DOHH2 (cell line): ENCODE data around the gene RUSF1.

Source experiments
- H3F3A ChIP-seq: fragments of 200-600 bp; sonication (generic), shearing (Covaris generic); 2 replicates; pipeline ENCODE4 v1.6.0; 2016; ENCODE audit warnings: antibody characterized with exemption, mild to moderate bottlenecking; ENCODE audit not compliant: control insufficient read depth, insufficient read depth
- H3K27ac ChIP-seq: fragments of 200-600 bp; sonication (generic); 2 replicates; pipeline ENCODE4 v1.5.1; 2014; ENCODE audit warnings: low read depth, mild to moderate bottlenecking, low read length, moderate library complexity
- H3K27me3 ChIP-seq: fragments of 200-600 bp; sonication (generic); 2 replicates; pipeline ENCODE4 v1.6.1; 2014; ENCODE audit warnings: mild to moderate bottlenecking, low read length, mixed read lengths; ENCODE audit not compliant: control insufficient read depth
- H3K36me3 ChIP-seq: fragments of 200-600 bp; sonication (generic); 2 replicates; pipeline ENCODE4 v1.6.1; 2014; ENCODE audit warnings: mild to moderate bottlenecking, low read length, moderate library complexity, mixed read lengths; ENCODE audit not compliant: control insufficient read depth
- H3K4me1 ChIP-seq: fragments of 200-600 bp; sonication (generic); 2 replicates; pipeline ENCODE4 v1.6.1; 2014; ENCODE audit warnings: mild to moderate bottlenecking, low read length, mixed read lengths; ENCODE audit not compliant: control insufficient read depth
- H3K4me2 ChIP-seq: fragments of 200-600 bp; sonication (generic); 2 replicates; pipeline ENCODE4 v1.6.0; 2014; ENCODE audit warnings: mild to moderate bottlenecking, low read length, moderate library complexity
- H3K4me3 ChIP-seq: fragments of 200-600 bp; sonication (generic); 2 replicates; pipeline ENCODE4 v1.5.1; 2014; ENCODE audit warnings: mild to moderate bottlenecking, low read length, mixed read lengths
- H3K79me2 ChIP-seq: fragments of 200-600 bp; sonication (generic); 2 replicates; pipeline ENCODE4 v1.6.1; 2014; ENCODE audit warnings: mild to moderate bottlenecking, low read length, mixed read lengths; ENCODE audit not compliant: control insufficient read depth
- H3K9me2 ChIP-seq: fragments of 200-600 bp; sonication (generic); replicated peaks from 2 replicates; pipeline ENCODE4 v1.6.1; 2014; ENCODE audit warnings: mild to moderate bottlenecking, low read length, mixed read lengths; ENCODE audit not compliant: control insufficient read depth
- H3K9me3 ChIP-seq: fragments of 200-600 bp; sonication (generic); 2 replicates; pipeline ENCODE4 v1.6.1; 2014; ENCODE audit warnings: antibody characterized with exemption, low read length, mixed read lengths; ENCODE audit not compliant: control insufficient read depth, insufficient read depth
- H4K20me1 ChIP-seq: fragments of 200-600 bp; sonication (generic); 2 replicates; pipeline ENCODE4 v1.6.0; 2014; ENCODE audit warnings: low read depth, mild to moderate bottlenecking, antibody characterized with exemption, low read length, moderate library complexity; ENCODE audit not compliant: control insufficient read depth, insufficient read depth
- CTCF ChIP-seq: fragments of 200-600 bp; sonication (generic); IDR thresholded peaks from one replicate; pipeline ENCODE4 v1.5.1; 2014; ENCODE audit warnings: antibody characterized with exemption, mild to moderate bottlenecking, low read depth, low read length; ENCODE audit not compliant: poor library complexity, severe bottlenecking
- EZH2phosphoT487 ChIP-seq: fragments of 200-600 bp; sonication (generic); IDR thresholded peaks from 2 replicates; pipeline ENCODE4 v1.6.1; 2017; ENCODE audit warnings: borderline replicate concordance, mild to moderate bottlenecking, antibody characterized with exemption, low read length, moderate library complexity, mixed read lengths

The RUSF1 gene

GRCh38 chr16:31477220-31478216 lies 30.7 kb downstream of the RUSF1 start:
- peaks cover 26% of the 10 kb centered on the region for H3K27me3 ChIP-seq

GRCh38 chr16:31476303-31477219 lies 31.6 kb downstream of the RUSF1 start:
- Histone ChIP-seq H3K79me2 (no peaks in the 10 kb centered on the region), H3K4me3 (peak overlapping the region; percentile 80), H3K27me3 (peaks cover 23% of the 10 kb centered on the region), H4K20me1 (no peaks in the 10 kb centered on the region), H3K9me3 (no peaks in the 10 kb centered on the region), H3K27ac (no peak overlapping the region), H3K9me2 (no peaks in the 10 kb centered on the region), H3K4me2 (peak overlapping the region; percentile 97), H3F3A (no peaks in the 10 kb centered on the region), H3K4me1 (peaks cover 12% of the 10 kb centered on the region), H3K36me3 (no peaks in the 10 kb centered on the region)
- TF ChIP-seq CTCF = no peak
- TF ChIP-seq EZH2phosphoT487 = no peak

More at GRCh38 chr16:31477220-31478216, 30.7 kb downstream of the RUSF1 start:
- H3K79me2 ChIP-seq = no peaks in the 10 kb centered on the region
- peaks cover 12% of the 10 kb centered on the region for H3K4me1 ChIP-seq
- peak overlapping the region; percentile 80 for H3K4me3 ChIP-seq
- H4K20me1 ChIP-seq = no peaks in the 10 kb centered on the region
- H3K4me2 ChIP-seq = peak overlapping the region; percentile 97
- TF ChIP-seq EZH2phosphoT487 (no peak), CTCF (no peak)
- H3K9me2 ChIP-seq = no peaks in the 10 kb centered on the region
- no peaks in the 10 kb centered on the region for H3F3A ChIP-seq
- H3K36me3 ChIP-seq = no peaks in the 10 kb centered on the region
- H3K9me3 ChIP-seq = no peaks in the 10 kb centered on the region
- H3K27ac ChIP-seq = no peak overlapping the region

- peaks cover 18% of the 10 kb centered on the region for H3K27me3 ChIP-seq
- H3K36me3 ChIP-seq = no peaks in the 10 kb centered on the region
- no peak for TF ChIP-seq CTCF
- TF ChIP-seq EZH2phosphoT487 = no peak
- no peak overlapping the region for H3K4me2 ChIP-seq
- no peak overlapping the region for H3K4me3 ChIP-seq
- no peaks in the 10 kb centered on the region for H4K20me1 ChIP-seq
- H3K9me3 ChIP-seq = no peaks in the 10 kb centered on the region
- no peaks in the 10 kb centered on the region for H3F3A ChIP-seq
- H3K79me2 ChIP-seq = no peaks in the 10 kb centered on the region
- H3K27ac ChIP-seq = no peak overlapping the region
- peaks cover 12% of the 10 kb centered on the region for H3K4me1 ChIP-seq
- H3K9me2 ChIP-seq = no peaks in the 10 kb centered on the region
Measured at GRCh38 chr16:31475946-31476302, 32.3 kb downstream of the RUSF1 start.
